Spleen (tissue), 7 donors: Measurements from ENCODE around the gene MAPK6.

Experiments
- POLR2A ChIP-seq, 3 donors: fragments of 450-650 bp; IDR thresholded peaks; one replicate each; pipeline ENCODE4 v1.5.1; 2017; ENCODE audit warnings: antibody characterized with exemption in 3 of 3, mild to moderate bottlenecking in 1 of 3
- POLR2AphosphoS5 ChIP-seq, 3 donors: sonication (generic); formaldehyde crosslinking; IDR thresholded peaks; one replicate each; pipeline ENCODE4 v1.5.1; 2017; ENCODE audit warnings: antibody characterized with exemption in 3 of 3
- TF ChIP-seq, protein P1 (sequence below), 11 experiments: fragments of 200-600 bp in 7 of 11; fragments of 450-650 bp in 4 of 11; sonication (generic) in 4 of 11; IDR thresholded peaks in 8 of 11; conservative IDR thresholded peaks in 3 of 11; 1 replicate in 7 of 11; 2 replicates in 4 of 11; pipeline versions ENCODE4 v1.4.0 to v1.8.0; 2016 to 2021; ENCODE audit warnings: antibody characterized with exemption in 11 of 11, inconsistent platforms in 4 of 11, mild to moderate bottlenecking in 1 of 11
- donor health status: DM: no; HTN: no; CAD: no; lungs with moderate emphysema.
- donor health status: DM: no; HTN: no; CAD: no.
- donor health status: DM: no; HTN: no; CAD: no.

DNA sequence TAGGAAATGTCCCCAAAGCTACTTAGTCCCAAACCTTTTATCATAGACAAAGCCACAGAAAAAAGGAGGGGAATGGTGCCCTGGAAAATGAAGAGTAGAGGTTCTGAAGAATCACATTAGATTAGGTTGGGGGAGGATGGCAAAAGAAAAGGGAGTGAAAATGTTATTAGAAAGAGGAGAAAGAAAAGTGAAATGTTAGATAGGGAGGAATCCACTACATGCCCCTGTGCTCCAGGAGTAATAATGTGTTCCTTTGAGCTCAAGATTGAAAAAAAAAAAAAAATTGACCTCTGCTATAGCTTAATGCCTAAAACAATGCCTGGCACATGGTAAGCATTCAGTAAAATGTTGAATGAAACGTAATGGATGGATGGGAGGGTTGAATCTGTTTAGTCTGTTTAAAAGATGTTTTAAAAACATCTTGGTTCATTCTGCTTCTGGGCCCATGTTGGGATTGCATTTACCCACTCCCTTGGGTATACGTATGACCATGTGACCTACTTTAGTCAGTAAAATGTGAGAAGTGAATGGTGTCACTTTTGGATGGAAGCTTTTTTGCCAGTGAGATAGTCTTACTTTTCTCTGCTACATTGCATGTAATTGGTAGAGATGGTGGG is 19.0 kb downstream of the MAPK6 start:
- TF ChIP-seq POLR2A (IDR thresholded peaks at IDR 0.05) (no peak), POLR2AphosphoS5 (IDR thresholded peaks at IDR 0.05) (no peak)
- TF ChIP-seq, protein P1, sequence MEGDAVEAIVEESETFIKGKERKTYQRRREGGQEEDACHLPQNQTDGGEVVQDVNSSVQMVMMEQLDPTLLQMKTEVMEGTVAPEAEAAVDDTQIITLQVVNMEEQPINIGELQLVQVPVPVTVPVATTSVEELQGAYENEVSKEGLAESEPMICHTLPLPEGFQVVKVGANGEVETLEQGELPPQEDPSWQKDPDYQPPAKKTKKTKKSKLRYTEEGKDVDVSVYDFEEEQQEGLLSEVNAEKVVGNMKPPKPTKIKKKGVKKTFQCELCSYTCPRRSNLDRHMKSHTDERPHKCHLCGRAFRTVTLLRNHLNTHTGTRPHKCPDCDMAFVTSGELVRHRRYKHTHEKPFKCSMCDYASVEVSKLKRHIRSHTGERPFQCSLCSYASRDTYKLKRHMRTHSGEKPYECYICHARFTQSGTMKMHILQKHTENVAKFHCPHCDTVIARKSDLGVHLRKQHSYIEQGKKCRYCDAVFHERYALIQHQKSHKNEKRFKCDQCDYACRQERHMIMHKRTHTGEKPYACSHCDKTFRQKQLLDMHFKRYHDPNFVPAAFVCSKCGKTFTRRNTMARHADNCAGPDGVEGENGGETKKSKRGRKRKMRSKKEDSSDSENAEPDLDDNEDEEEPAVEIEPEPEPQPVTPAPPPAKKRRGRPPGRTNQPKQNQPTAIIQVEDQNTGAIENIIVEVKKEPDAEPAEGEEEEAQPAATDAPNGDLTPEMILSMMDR (IDR thresholded peaks at IDR 0.05 in 8 of 11, conservative IDR thresholded peaks at IDR 0.05 in 3 of 11) = no peak
